Renal cortex interstitium (tissue), 11 donors: ENCODE data around the gene SYCP2L. TPM values are rescaled to one million over a fixed set of nuclear protein-coding genes. Genes with fewer than 3 reads are reported as not detected.
"Not testable (repeated sequence)": the region's sequence is repeated elsewhere in the genome, so short reads cannot be mapped to it uniquely, and the experiment has no call there.

Experiments used
- DNase-seq, 11 donors: peaks; one replicate each; pipeline ENCODE4 v3.0.0-alpha.2; 2013; ENCODE audit warnings: low read depth in 9 of 11, low spot score in 4 of 11; ENCODE audit errors: extremely low read depth in 1 of 11
- polyA plus RNA-seq, 3 donors: library from polyadenylated mRNA; unstranded; fragments of 120-200 nt; gene quantifications; one replicate each; pipeline ENCODE4 v1.2.1, GENCODE V29; 2013; ENCODE audit not compliant: insufficient read length in 3 of 3

SYCP2L gene
- polyA plus RNA-seq, 3 donors, result 3.4 to 6.1 (median 3.7) TPM

GRCh38 chr6:10945845-10946244 lies 59.0 kb downstream of the SYCP2L start:
- no peak for DNase-seq

DNA sequence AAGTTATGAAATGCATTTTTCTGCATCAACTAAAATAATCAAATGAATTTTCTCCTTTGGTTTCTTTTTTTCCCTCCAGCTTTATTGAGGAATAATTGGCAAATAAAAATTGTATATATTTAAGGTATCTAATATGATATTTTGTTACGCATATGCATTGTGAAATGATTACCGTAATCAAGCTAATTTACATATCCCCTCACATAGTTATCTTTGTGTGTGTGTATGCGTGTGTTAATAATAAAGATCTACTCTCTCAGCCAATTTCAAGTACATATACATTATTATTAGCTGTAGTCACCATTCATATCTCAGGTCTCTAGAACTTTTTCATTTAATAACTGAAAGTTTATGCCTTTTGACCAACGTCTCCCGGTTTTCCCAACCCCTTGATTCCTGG lies 61.1 kb downstream of the SYCP2L start:
- DNase-seq, result no peak

DNA sequence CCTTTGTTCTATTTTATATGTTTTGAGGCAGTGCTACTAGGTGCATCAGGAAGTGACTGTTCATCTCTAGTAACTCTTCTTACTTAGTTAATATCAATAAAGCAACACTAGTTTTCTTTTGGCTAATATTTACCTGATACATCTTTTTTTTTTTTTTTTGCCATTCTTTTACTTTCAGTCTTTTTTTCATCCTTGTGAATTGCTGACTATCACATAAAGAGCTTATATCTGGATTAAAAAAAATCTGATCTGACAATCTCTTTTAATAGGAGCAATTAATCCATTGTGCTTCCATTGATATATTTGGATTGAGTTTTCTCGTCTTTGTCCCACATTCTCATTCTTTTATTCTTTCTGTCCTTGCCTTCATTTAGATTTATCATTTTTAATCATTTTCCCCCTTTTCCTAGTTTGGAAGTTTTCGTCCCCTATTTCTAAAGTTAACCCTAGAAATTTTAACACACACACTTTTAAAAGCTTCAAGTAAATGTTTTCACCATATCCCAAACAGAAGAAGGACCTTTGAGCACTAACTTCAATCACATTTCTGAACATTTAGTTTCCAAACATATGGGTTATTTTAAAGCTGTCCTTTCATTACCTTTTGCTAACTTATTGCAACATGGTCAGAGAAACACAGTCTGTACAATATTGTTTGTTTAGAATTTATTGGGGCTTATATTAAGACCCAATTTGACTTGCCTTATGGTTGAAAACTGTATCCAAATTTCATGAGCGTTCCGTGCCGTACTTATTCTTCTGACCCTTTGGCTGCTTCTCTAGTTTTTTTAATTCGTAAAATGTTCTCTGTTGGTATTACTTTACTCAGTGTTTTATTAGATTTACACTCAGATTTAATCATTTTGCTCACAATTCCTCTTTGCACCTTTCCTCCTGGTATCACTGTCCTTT lies 63.0 kb downstream of the SYCP2L start:
- DNase-seq, result no peak

GRCh38 chr6:10951675-10952282 lies 64.9 kb downstream of the SYCP2L start:
- DNase-seq, result peak; percentile 13 to 45 (median 20)

GRCh38 chr6:10954590-10955010 lies 67.7 kb downstream of the SYCP2L start:
- peak; percentile 41 to 71 (median 62) for DNase-seq

DNA sequence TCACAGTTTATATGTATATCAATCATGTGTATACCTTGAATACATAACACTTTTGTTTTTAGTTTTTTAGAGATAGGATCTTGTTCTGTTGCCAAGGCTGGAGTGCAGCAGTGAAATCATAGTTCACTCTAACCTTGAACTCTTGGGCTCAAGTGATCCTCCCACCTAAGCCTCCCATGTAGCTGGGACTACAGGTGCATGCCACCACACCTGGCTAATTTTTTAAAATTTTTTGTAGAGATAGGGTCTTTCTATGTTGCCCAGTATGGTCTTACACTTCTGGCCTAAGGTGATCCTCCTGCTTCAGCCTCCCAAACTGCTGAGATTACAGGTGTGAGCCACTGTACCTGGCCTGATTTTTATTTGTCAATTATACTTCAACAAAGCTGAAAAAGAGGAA lies 69.9 kb downstream of the SYCP2L start:
- DNase-seq, result no peak

DNA sequence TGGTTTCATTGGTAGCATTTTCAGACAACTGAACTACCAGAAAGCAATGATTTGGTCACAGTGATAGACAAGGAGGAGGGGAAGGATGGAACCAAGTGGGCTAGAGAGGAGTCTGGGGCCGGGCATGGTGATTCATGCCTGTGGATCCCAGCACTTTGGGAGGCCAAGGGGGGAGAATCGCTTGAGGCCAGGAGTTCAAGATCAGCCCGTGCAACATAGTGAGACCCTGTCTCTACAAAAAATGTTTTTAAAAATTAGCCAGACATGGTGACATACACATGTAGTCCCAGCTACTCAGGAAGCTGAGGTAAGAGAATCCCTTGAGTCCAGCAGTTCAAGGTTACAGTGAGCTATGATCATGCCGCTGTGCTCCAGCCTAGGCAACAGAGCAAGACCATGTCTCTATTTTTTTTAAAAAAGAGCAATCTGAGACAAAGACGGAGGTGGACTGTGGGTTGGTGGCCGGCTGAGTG lies 70.6 kb downstream of the SYCP2L start:
- no peak for DNase-seq

GRCh38 chr6:10960171-10960570 lies 73.3 kb downstream of the SYCP2L start:
- DNase-seq, result no peak

DNA sequence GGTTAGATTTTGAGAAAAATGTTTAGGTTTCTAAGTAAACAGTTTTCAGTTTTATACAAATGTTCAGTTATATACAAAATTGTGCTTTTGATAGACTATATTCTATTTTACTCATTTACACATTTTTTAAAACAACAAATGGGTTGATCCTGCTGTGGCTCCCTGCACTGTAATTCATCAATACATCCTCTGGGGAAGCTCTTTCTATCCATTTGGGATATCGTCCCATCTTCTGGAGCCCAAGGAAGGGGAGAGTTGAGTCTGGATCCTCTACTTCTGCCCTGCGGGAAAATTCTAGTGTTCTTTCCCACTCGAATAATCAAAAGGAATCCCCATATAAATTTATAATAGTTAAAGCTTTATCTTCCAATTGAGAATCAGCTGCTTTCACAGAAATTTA lies 75.0 kb downstream of the SYCP2L start:
- no peak for DNase-seq

GRCh38 chr6:10962673-10963072 lies 75.8 kb downstream of the SYCP2L start:
- peak in 6 of 11 donors; percentile 1 to 17 (median 12) for DNase-seq

DNA sequence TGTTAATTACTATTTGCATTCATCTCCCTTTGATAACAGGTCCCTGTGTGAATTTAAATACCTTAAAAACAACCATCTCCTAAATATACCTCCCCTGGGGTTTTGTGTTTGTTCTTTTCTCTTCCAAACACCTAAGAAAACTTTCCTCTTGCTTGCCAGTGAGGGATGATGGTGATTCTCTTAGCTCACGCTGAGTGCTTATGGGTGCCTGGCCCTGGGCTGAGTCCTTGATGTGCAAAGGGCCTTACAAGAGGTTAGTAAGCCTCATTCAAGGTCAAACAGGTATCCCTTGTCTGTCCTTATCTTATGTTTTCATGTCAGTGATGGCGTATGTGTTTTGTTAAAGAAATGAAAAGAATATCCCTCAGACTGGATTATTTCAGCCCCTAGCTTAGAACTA lies 76.3 kb downstream of the SYCP2L start:
- no peak for DNase-seq

GRCh38 chr6:10964684-10965083 lies 77.8 kb downstream of the SYCP2L start:
- no peak for DNase-seq

- DNase-seq, result no peak
Measured at GRCh38 chr6:10968776-10969175, 81.9 kb downstream of the SYCP2L start.

DNA sequence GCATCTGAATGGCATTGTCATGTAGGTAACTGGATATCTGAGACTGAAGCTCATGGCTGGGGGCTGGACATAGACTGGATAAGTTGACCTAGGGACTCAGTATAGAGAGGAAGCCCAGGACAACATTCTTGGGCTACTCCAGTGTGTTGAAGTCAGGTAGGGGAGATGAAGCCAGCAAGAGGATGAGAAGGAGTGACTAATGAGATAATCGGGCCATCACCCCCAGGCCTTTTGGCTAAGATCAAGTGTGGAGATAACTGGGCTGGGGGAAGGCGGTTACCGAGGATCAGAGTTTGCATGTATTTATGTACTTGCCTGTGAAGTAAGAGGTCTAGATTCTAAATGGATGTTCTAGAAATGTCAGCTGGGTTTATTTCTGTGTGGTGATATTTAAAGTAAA lies 83.9 kb downstream of the SYCP2L start:
- no peak for DNase-seq

DNA sequence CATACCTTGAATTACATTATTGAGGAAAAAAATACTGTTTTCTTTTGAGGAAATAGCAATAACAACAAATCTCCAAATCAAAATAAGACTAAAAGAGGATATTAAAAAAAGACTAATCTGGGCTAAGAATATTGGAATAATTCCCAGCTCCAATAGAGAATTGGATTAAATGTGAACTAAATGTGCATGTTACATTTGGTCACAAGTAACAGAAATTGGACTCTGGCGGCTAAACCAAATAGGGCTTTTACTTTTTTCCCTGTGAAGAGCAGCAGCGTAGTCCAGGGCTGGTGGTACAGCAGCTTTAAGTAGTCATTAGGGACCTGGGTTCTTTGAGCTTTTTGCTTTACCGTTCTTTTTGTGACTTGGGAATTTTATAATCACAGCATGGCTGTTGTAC lies 85.3 kb downstream of the SYCP2L start:
- DNase-seq, result no peak

GRCh38 chr6:10976571-10976970 lies 89.7 kb downstream of the SYCP2L start:
- DNase-seq, result no peak

GRCh38 chr6:10977231-10977968 lies 90.5 kb downstream of the SYCP2L start:
- DNase-seq, result no peak

- no peak for DNase-seq
Measured at GRCh38 chr6:10979603-10980002, 92.8 kb downstream of the SYCP2L start.

- DNase-seq, result no peak
Measured at GRCh38 chr6:10981409-10981808, 94.6 kb downstream of the SYCP2L start.

DNA sequence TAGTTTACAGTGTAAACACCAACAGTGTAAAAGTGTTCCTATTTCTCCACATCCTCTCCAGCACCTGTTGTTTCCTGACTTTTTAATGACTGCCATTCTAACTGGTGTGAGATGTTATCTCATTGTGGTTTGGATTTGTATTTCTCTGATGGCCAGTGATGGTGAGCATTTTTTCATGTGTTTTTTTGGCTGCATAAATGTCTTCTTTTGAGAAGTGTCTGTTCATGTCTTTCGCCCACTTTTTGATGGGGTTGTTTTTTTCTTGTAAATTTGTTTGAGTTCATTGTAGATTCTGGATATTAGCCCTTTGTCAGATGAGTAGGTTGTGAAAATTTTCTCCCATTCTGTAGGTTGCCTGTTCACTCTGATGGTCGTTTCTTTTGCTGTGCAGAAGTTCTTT lies 98.1 kb downstream of the SYCP2L start:
- DNase-seq, result not testable (repeated sequence)
